A673 (cell line): ENCODE measurements around the gene DPYD. TPM values are rescaled to one million over a fixed set of nuclear protein-coding genes. Genes with fewer than 3 reads are reported as not detected.

ENCODE experiments used
- BruUV-seq: library from RNA; stranded (reverse); fragments of 400-500 nt; replicated peaks from 2 replicates; lab custom pipeline; 2021; lab: Mats Ljungman, UMichigan
- CTCF ChIA-PET: fragments of 300-600 bp; sonication (Branson Sonifier 250); formaldehyde crosslinking; loops from one replicate; lab custom pipeline; 2022; ENCODE audit warnings: antibody characterized with exemption; lab: Charles Lee
- POLR2A ChIA-PET: fragments of 300-600 bp; sonication (Branson Sonifier 250); formaldehyde crosslinking; loops from one replicate; lab custom pipeline; 2022; ENCODE audit warnings: antibody characterized with exemption; ENCODE audit not compliant: low non-redundant PET; lab: Charles Lee
- DNase-seq: peaks from one replicate; pipeline ENCODE4 v3.0.0-alpha.2; 2015; ENCODE audit warnings: low spot score
- H3K27ac ChIP-seq: fragments of 200-600 bp; sonication (generic); 2 replicates; pipeline ENCODE4 v1.5.1; 2016; ENCODE audit warnings: mixed run types, low read depth, mild to moderate bottlenecking, mixed read lengths, antibody characterized with exemption, low read length; ENCODE audit not compliant: poor library complexity, severe bottlenecking
- H3K27me3 ChIP-seq: fragments of 200-600 bp; sonication (generic); replicated peaks from 2 replicates; pipeline ENCODE4 v1.6.1; 2017; ENCODE audit warnings: mixed run types, low read depth, mild to moderate bottlenecking, mixed read lengths, antibody characterized with exemption, low read length; ENCODE audit not compliant: insufficient read depth, poor library complexity
- H3K36me3 ChIP-seq: fragments of 200-600 bp; sonication (generic); 2 replicates; pipeline ENCODE4 v1.6.1; 2016; ENCODE audit warnings: mixed run types, mild to moderate bottlenecking, mixed read lengths, antibody characterized with exemption, low read length; ENCODE audit not compliant: insufficient read depth, poor library complexity, severe bottlenecking
- H3K4me1 ChIP-seq: fragments of 200-600 bp; sonication (generic); 2 replicates; pipeline ENCODE4 v1.6.1; 2017; ENCODE audit warnings: mixed run types, mild to moderate bottlenecking, mixed read lengths, antibody characterized with exemption, low read length; ENCODE audit not compliant: insufficient read depth, poor library complexity, severe bottlenecking
- H3K4me3 ChIP-seq: fragments of 200-600 bp; sonication (generic); 2 replicates; pipeline ENCODE4 v1.5.1; 2016; ENCODE audit warnings: low read depth, mixed run types, mild to moderate bottlenecking, mixed read lengths, low read length; ENCODE audit not compliant: poor library complexity, severe bottlenecking
- H3K9me3 ChIP-seq: fragments of 200-600 bp; sonication (generic); 2 replicates; pipeline ENCODE4 v1.6.1; 2016; ENCODE audit warnings: mixed run types, low read depth, mild to moderate bottlenecking, mixed read lengths, antibody characterized with exemption, low read length; ENCODE audit not compliant: poor library complexity, severe bottlenecking
- CTCF ChIP-seq: fragments of 300-800, 200-600 bp; sonication (generic); conservative IDR thresholded peaks from 2 replicates; pipeline ENCODE4 v1.5.1; 2017; ENCODE audit warnings: low read depth, mild to moderate bottlenecking, antibody characterized with exemption, low read length, moderate library complexity, mixed read lengths
- EZH2 ChIP-seq: fragments of 200-600 bp; sonication (generic); IDR thresholded peaks from 2 replicates; pipeline ENCODE4 v1.6.1; 2017; ENCODE audit warnings: borderline replicate concordance, low read depth, mild to moderate bottlenecking, mixed read lengths, antibody characterized with exemption, low read length; ENCODE audit not compliant: poor library complexity, severe bottlenecking
- intact Hi-C: fragments of 100-400 bp; cut with micrococcal nuclease; formaldehyde crosslinking; loops from one replicate; pipeline ENCODE4 v1.10.0; 2022; ENCODE audit not compliant: unreplicated experiment
- total RNA-seq: library from RNA; stranded (reverse); gene quantifications from 2 replicates; pipeline ENCODE4 v1.2.3, GENCODE V29; 2021

DPYD gene
- total RNA-seq, 1 experiment from 2014 or later = 13.4 TPM

GRCh38 chr1:97581614-97582051, 339.2 kb downstream of the DPYD start:
- ChIA-PET CTCF (interaction anchor here (0.6 kb wide), 1 partner anchor 887 kb away, joined by 3 read pairs; no protein-coding TSS in a partner anchor), POLR2A (no interaction called here)
- BruUV-seq = no TSS peak
- Histone ChIP-seq H3K27ac (no peak overlapping the region), H3K9me3 (no peaks in the 10 kb centered on the region), H3K27me3 (no peaks in the 10 kb centered on the region), H3K4me1 (no peaks in the 10 kb centered on the region), H3K4me3 (no peak overlapping the region), H3K36me3 (no peaks in the 10 kb centered on the region)
- no peak for DNase-seq
- no peak for TF ChIP-seq CTCF
- TF ChIP-seq EZH2 = no peak
- intact Hi-C loops = no loop called here

DNA sequence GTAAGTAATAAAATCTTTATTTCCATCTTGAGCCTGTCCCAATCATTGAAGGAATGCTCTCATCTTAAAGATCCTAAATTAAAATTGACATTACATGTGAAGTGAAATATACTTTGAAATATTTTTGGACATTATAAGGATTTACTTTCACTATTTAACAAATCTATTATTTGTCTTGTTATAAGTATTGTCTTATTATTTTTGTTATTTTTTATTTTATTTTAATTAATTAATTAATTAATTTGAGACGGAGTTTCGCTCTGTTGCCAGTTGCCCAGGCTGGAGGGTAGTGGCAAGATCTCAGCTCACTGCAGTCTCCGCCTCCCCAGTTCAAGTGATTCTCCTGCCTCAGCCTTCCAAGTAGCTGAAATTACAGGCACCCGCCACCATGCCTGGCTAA, 343.2 kb downstream of the DPYD start:
- no peak for TF ChIP-seq EZH2
- TF ChIP-seq CTCF = no peak

GRCh38 chr1:97573553-97573952, 347.3 kb downstream of the DPYD start:
- Histone ChIP-seq H3K4me1 (peaks cover 5% of the 10 kb centered on the region), H3K36me3 (no peaks in the 10 kb centered on the region), H3K27ac (no peak overlapping the region), H3K9me3 (no peaks in the 10 kb centered on the region), H3K27me3 (no peaks in the 10 kb centered on the region), H3K4me3 (no peak overlapping the region)
- intact Hi-C loops = no loop called here
- no peak for DNase-seq
- BruUV-seq = no TSS peak
- no peak for TF ChIP-seq EZH2
- no peak for TF ChIP-seq CTCF
- ChIA-PET CTCF (no interaction called here), POLR2A (no interaction called here)

More for the DNA sequence above, 343.2 kb downstream of the DPYD start:
- Histone ChIP-seq H3K9me3 (no peaks in the 10 kb centered on the region), H3K4me1 (no peaks in the 10 kb centered on the region), H3K27ac (no peak overlapping the region), H3K27me3 (no peaks in the 10 kb centered on the region), H3K4me3 (no peak overlapping the region), H3K36me3 (no peaks in the 10 kb centered on the region)
- no TSS peak for BruUV-seq
- DNase-seq = no peak
- ChIA-PET CTCF (no interaction called here), POLR2A (no interaction called here)
- intact Hi-C loops = no loop called here
